Omental fat pad (tissue), 4 donors: Measurements from ENCODE around the gene ALLC. TPM values are rescaled to one million over a fixed set of nuclear protein-coding genes. Genes with fewer than 3 reads are reported as not detected.

Experiments used
- ATAC-seq: fragments of 150-250 bp; one replicate; pipeline ENCODE4 v1.9.1; 2016; ENCODE audit warnings: mild to moderate bottlenecking, moderate library complexity; ENCODE audit not compliant: low FRiP score
- DNase-seq: peaks from one replicate; pipeline ENCODE4 v3.0.0-alpha.2; 2019; ENCODE audit warnings: low spot score
- CTCF ChIP-seq, 3 donors: fragments of 450-650 bp; IDR thresholded peaks; one replicate each; pipeline ENCODE4 v1.5.1; 2016 to 2017; ENCODE audit warnings: antibody characterized with exemption in 3 of 3, mild to moderate bottlenecking in 3 of 3, moderate library complexity in 2 of 3
- total RNA-seq, 4 donors: library from RNA; depleted of rRNA; stranded (reverse); fragments of >200 nt; gene quantifications; one replicate each; pipeline ENCODE4 v1.1.0, GENCODE V29; 2016

The ALLC gene
- total RNA-seq, 4 donors from 2014 or later: not detected

- DNase-seq (no peak), ATAC-seq (no peak)
- TF ChIP-seq CTCF (IDR thresholded peaks at IDR 0.05): no peak
Observed at GRCh38 chr2:3642521-3643215, 15.3 kb upstream of the ALLC start.

DNA sequence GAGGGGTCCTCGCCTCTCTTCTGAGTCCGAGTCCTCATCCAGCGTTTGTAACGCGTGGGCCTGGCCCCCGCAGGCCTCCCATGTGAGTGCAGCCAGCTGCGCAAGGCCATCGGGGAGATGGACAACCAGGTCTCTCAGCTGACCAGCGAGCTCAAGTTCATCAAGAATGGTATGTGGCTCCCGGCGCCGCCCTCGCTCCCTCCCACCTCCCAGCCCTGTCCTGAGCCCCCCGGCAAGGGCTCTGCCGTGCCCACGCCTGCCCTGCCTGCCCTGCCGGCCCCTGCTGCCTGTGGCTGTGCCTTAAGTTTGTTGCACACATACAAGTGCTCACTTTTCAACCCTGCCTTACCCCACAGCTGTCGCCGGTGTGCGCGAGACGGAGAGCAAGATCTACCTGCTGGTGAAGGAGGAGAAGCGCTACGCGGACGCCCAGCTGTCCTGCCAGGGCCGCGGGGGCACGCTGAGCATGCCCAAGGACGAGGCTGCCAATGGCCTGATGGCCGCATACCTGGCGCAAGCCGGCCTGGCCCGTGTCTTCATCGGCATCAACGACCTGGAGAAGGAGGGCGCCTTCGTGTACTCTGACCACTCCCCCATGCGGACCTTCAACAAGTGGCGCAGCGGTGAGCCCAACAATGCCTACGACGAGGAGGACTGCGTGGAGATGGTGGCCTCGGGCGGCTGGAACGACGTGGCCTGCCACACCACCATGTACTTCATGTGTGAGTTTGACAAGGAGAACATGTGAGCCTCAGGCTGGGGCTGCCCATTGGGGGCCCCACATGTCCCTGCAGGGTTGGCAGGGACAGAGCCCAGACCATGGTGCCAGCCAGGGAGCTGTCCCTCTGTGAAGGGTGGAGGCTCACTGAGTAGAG lies 14.4 kb upstream of the ALLC start:
- no peak for TF ChIP-seq CTCF (IDR thresholded peaks at IDR 0.05)
- DNase-seq: no peak
- ATAC-seq: no peak

DNA sequence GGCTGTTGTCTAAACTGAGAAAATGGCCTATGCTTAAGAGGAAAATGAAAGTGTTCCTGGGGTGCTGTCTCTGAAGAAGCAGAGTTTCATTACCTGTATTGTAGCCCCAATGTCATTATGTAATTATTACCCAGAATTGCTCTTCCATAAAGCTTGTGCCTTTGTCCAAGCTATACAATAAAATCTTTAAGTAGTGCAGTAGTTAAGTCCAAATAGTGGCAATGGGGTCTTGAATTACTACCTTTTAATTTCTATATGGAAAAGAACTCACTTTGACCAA lies 13.8 kb upstream of the ALLC start:
- no peak for ATAC-seq
- no peak for TF ChIP-seq CTCF (IDR thresholded peaks at IDR 0.05)

GRCh38 chr2:3644891-3645605 lies 13.0 kb upstream of the ALLC start:
- DNase-seq: no peak
- TF ChIP-seq CTCF (IDR thresholded peaks at IDR 0.05): no peak

More for the DNA sequence above, 13.8 kb upstream of the ALLC start:
- no peak for DNase-seq

GRCh38 chr2:3645745-3646389 lies 12.1 kb upstream of the ALLC start:
- no peak for DNase-seq
- no peak for ATAC-seq
- TF ChIP-seq CTCF (IDR thresholded peaks at IDR 0.05): no peak

More at GRCh38 chr2:3644891-3645605, 13.0 kb upstream of the ALLC start:
- ATAC-seq: no peak

DNA sequence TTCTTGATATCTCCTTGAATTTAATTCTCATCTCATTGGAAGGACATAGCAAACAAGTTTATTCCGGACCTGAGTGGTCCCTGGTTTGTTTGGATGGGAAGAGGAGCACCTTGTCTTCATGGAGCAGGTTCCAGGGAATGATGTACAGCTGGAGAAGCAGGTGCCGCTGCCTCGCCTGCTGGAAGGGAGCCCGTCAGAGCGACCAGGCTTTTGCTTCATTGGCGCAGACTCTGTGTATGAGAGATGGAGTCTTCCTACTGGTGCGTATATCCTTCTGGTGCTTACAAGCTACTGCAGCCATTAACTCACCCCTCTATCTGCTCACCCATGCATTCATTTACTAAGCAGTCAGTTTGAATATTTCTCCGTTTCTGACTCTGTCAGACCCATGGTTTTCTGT lies 11.6 kb upstream of the ALLC start:
- DNase-seq (no peak), ATAC-seq (no peak)
- TF ChIP-seq CTCF (IDR thresholded peaks at IDR 0.05): no peak
